H9 (cell line): Measurements from ENCODE around the gene COL4A2. TPM values are rescaled to one million over a fixed set of nuclear protein-coding genes. Genes with fewer than 3 reads are reported as not detected.

Experiments used
- DNase-seq: peaks from one replicate; pipeline ENCODE4 v3.0.0-alpha.2; 2017
- H2AFZ ChIP-seq: one replicate; pipeline ENCODE4 v1.6.1; 2013; ENCODE audit warnings: mild to moderate bottlenecking, low read length, control low read depth, moderate library complexity
- H2AK5ac ChIP-seq: 2 replicates; pipeline ENCODE4 v1.6.1; 2013; ENCODE audit warnings: low read length, control low read depth, mixed read lengths; ENCODE audit not compliant: insufficient read length
- H2BK120ac ChIP-seq: one replicate; pipeline ENCODE4 v1.6.1; 2013; ENCODE audit warnings: low read depth, mild to moderate bottlenecking, low read length, control low read depth, inconsistent platforms; ENCODE audit not compliant: poor library complexity, severe bottlenecking
- H2BK12ac ChIP-seq: 2 replicates; pipeline ENCODE4 v1.6.1; 2013; ENCODE audit warnings: low read length, control low read depth, mixed read lengths, low read depth; ENCODE audit not compliant: insufficient read length
- H2BK15ac ChIP-seq: 2 replicates; pipeline ENCODE4 v1.6.1; 2013; ENCODE audit warnings: low read depth, low read length, control low read depth
- H2BK20ac ChIP-seq: one replicate; pipeline ENCODE4 v1.6.1; 2013; ENCODE audit warnings: low read depth, mild to moderate bottlenecking, low read length, control low read depth, inconsistent platforms; ENCODE audit not compliant: poor library complexity, severe bottlenecking
- H2BK5ac ChIP-seq: 2 replicates; pipeline ENCODE4 v1.6.1; 2013; ENCODE audit warnings: low read length, control low read depth, mixed read lengths; ENCODE audit not compliant: insufficient read length
- H3K14ac ChIP-seq: 2 replicates; pipeline ENCODE4 v1.6.1; 2013; ENCODE audit warnings: low read length, control low read depth; ENCODE audit not compliant: insufficient read depth
- H3K18ac ChIP-seq: 2 replicates; pipeline ENCODE4 v1.6.1; 2013; ENCODE audit warnings: low read depth, mild to moderate bottlenecking, mixed read lengths, low read length, control low read depth; ENCODE audit not compliant: insufficient read length
- H3K23ac ChIP-seq: 2 replicates; pipeline ENCODE4 v1.6.1; 2013; ENCODE audit warnings: low read length, control low read depth, mixed read lengths, low read depth; ENCODE audit not compliant: insufficient read length
- H3K23me2 ChIP-seq: 2 replicates; pipeline ENCODE4 v1.6.1; 2013; ENCODE audit warnings: low read depth, mild to moderate bottlenecking, mixed read lengths, low read length, control low read depth; ENCODE audit not compliant: insufficient read length, poor library complexity, severe bottlenecking
- H3K27ac ChIP-seq: 2 replicates; pipeline ENCODE4 v1.5.1; 2013; ENCODE audit warnings: low read length, control low read depth, mixed read lengths, low read depth; ENCODE audit not compliant: insufficient read length
- H3K27me3 ChIP-seq: 2 replicates; pipeline ENCODE4 v1.6.1; 2013; ENCODE audit warnings: low read length, control low read depth, inconsistent platforms; ENCODE audit not compliant: insufficient read depth
- H3K4ac ChIP-seq: 2 replicates; pipeline ENCODE4 v1.6.1; 2013; ENCODE audit warnings: low read depth, mild to moderate bottlenecking, control low read depth, inconsistent platforms, low read length, moderate library complexity
- H3K4me1 ChIP-seq: 2 replicates; pipeline ENCODE4 v1.6.1; 2013; ENCODE audit warnings: low read length, control low read depth, inconsistent platforms; ENCODE audit not compliant: insufficient read depth
- H3K4me2 ChIP-seq: 2 replicates; pipeline ENCODE4 v1.6.1; 2013; ENCODE audit warnings: low read length, control low read depth, mixed read lengths; ENCODE audit not compliant: insufficient read length, insufficient read depth
- H3K56ac ChIP-seq: 2 replicates; pipeline ENCODE4 v1.6.1; 2013; ENCODE audit warnings: low read depth, mild to moderate bottlenecking, mixed read lengths, low read length, control low read depth; ENCODE audit not compliant: insufficient read length
- H3K79me1 ChIP-seq: 2 replicates; pipeline ENCODE4 v1.6.1; 2013; ENCODE audit warnings: low read depth, mild to moderate bottlenecking, moderate library complexity, low read length, control low read depth, inconsistent platforms; ENCODE audit not compliant: insufficient read depth, poor library complexity, severe bottlenecking
- H3K79me2 ChIP-seq: 2 replicates; pipeline ENCODE4 v1.6.1; 2013; ENCODE audit warnings: low read length, control low read depth, inconsistent platforms; ENCODE audit not compliant: insufficient read depth
- H3K9ac ChIP-seq: 2 replicates; pipeline ENCODE4 v1.6.1; 2013; ENCODE audit warnings: low read length, control low read depth, mixed read lengths; ENCODE audit not compliant: insufficient read length; ENCODE audit errors: extremely low read depth
- H3K9me3 ChIP-seq: one replicate; pipeline ENCODE4 v1.6.1; 2013; ENCODE audit warnings: low read depth, low read length, inconsistent platforms; ENCODE audit not compliant: control insufficient read depth
- H3T11ph ChIP-seq: one replicate; pipeline ENCODE4 v1.6.1; 2013; ENCODE audit warnings: mild to moderate bottlenecking, low read length, control low read depth, inconsistent platforms
- H4K20me1 ChIP-seq: one replicate; pipeline ENCODE4 v1.6.1; 2013; ENCODE audit not compliant: control insufficient read depth, insufficient read length, insufficient read depth
- H4K5ac ChIP-seq: 2 replicates; pipeline ENCODE4 v1.6.1; 2013; ENCODE audit warnings: low read depth, mild to moderate bottlenecking, mixed read lengths, low read length, control low read depth; ENCODE audit not compliant: insufficient read length
- H4K8ac ChIP-seq: replicated peaks from 2 replicates; pipeline ENCODE4 v1.6.1; 2013; ENCODE audit warnings: low read length, control low read depth, mixed read lengths, low read depth; ENCODE audit not compliant: insufficient read length
- H4K91ac ChIP-seq: 2 replicates; pipeline ENCODE4 v1.6.1; 2013; ENCODE audit warnings: low read depth, mild to moderate bottlenecking, moderate library complexity, mixed read lengths, low read length, control low read depth; ENCODE audit not compliant: insufficient read length
- H3K27ac Mint-ChIP-seq, 3 experiments: 2 replicates in 2 of 3; 3 replicates in 1 of 3; pipeline ENCODE4 v1.8.0; 2020 to 2021; ENCODE audit warnings: mixed read lengths in 3 of 3, mild to moderate bottlenecking in 1 of 3, moderate library complexity in 1 of 3
- H3K27me3 Mint-ChIP-seq: 2 replicates; pipeline ENCODE4 v1.8.0; 2021; ENCODE audit warnings: low read depth, mild to moderate bottlenecking, moderate library complexity, mixed read lengths
- H3K36me3 Mint-ChIP-seq, 3 experiments: 2 replicates in 2 of 3; 3 replicates in 1 of 3; pipeline ENCODE4 v1.8.0; 2020 to 2021; ENCODE audit warnings: low read depth in 3 of 3, mixed read lengths in 3 of 3; ENCODE audit not compliant: insufficient read depth in 1 of 3
- H3K4me1 Mint-ChIP-seq, 2 experiments: 2 replicates each; pipeline ENCODE4 v1.8.0; 2020; ENCODE audit warnings: mixed read lengths in 2 of 2
- H3K4me3 Mint-ChIP-seq, 2 experiments: 2 replicates in 1 of 2; 3 replicates in 1 of 2; pipeline ENCODE4 v1.8.0; 2020 to 2021; ENCODE audit warnings: mild to moderate bottlenecking in 2 of 2, mixed read lengths in 2 of 2, moderate library complexity in 1 of 2
- H3K9me3 Mint-ChIP-seq, 2 experiments: 2 replicates in 1 of 2; 3 replicates in 1 of 2; pipeline ENCODE4 v1.8.0; 2020; ENCODE audit warnings: mild to moderate bottlenecking in 2 of 2, mixed read lengths in 2 of 2, moderate library complexity in 1 of 2
- CTCF ChIP-seq: fragments of 200-600 bp; sonication (generic); conservative IDR thresholded peaks from 3 replicates; pipeline ENCODE4 v1.8.0; 2021; ENCODE audit warnings: antibody characterized with exemption, mild to moderate bottlenecking
- WGBS: extraction: QIAGEN DNeasy Blood & Tissue Kit; methylation state at CpG from one replicate; pipeline ENCODE4 v1.1.7; 2013; ENCODE audit warnings: missing lambda C conversion rate, low lambda C conversion rate, mixed read lengths; ENCODE audit not compliant: insufficient read length; ENCODE audit errors: extremely low coverage; 5-methylcytosine and 5-hydroxymethylcytosine counted together
- total RNA-seq: library from RNA; stranded (reverse); gene quantifications from 2 replicates; pipeline ENCODE4 v1.2.1, GENCODE V29; 2021

COL4A2 gene
- total RNA-seq, 1 experiment from 2014 or later: 76.5 TPM

GRCh38 chr13:110479648-110480047 is 172.6 kb downstream of the COL4A2 start:
- Histone ChIP-seq H3K79me2 (no peaks in the 10 kb centered on the region), H2BK5ac (no peak overlapping the region), H3K23ac (no peak overlapping the region), H3K4ac (no peak overlapping the region), H4K20me1 (no peaks in the 10 kb centered on the region), H3K56ac (no peak overlapping the region), H3K23me2 (peaks cover 4% of the 10 kb centered on the region), H3T11ph (no peak overlapping the region), H3K4me1 (no peaks in the 10 kb centered on the region), H2BK15ac (no peak overlapping the region), H3K9me3 (no peaks in the 10 kb centered on the region), H3K18ac (no peak overlapping the region), H3K27me3 (no peaks in the 10 kb centered on the region), H2BK120ac (no peak overlapping the region), H2AFZ (no peak overlapping the region), H2BK12ac (no peak overlapping the region), H2AK5ac (no peak overlapping the region), H4K91ac (no peak overlapping the region), H3K14ac (no peak overlapping the region), H3K27ac (no peak overlapping the region), H2BK20ac (no peak overlapping the region), H4K5ac (no peak overlapping the region), H4K8ac (no peak overlapping the region), H3K79me1 (no peaks in the 10 kb centered on the region), H3K4me2 (no peak overlapping the region), H3K9ac (no peak overlapping the region)
- no CpG with 5 or more reads among the region's 11 CpGs for WGBS
- DNase-seq: no peak
- Mint-ChIP-seq H3K4me1 (peaks cover 13% of the 10 kb centered on the region in 2 experiments), H3K27ac (peak overlapping the region; percentile 30 to 94 (median 82); a peak in 5 of 7 replicates), H3K36me3 (peaks cover 11 to 46% (median 40%) of the 10 kb centered on the region in 3 experiments), H3K27me3 (no peaks in the 10 kb centered on the region), H3K4me3 (no peak overlapping the region), H3K9me3 (no peaks in the 10 kb centered on the region)
- TF ChIP-seq CTCF: no peak
